Choroid plexus epithelial cell (primary cell): ENCODE results near the gene KRTAP10-11.

Experiments
- DNase-seq: peaks from one replicate; pipeline ENCODE4 v3.0.0-alpha.2; 2010; ENCODE audit warnings: low read depth
- H3K4me3 ChIP-seq: 2 replicates; pipeline ENCODE4 v1.5.1; 2011; ENCODE audit warnings: low read depth, mild to moderate bottlenecking, control low read depth, low read length, moderate library complexity
- TF ChIP-seq, protein P1 (sequence below): conservative IDR thresholded peaks from 2 replicates; pipeline ENCODE4 v1.5.1; 2011; ENCODE audit warnings: low read depth, mild to moderate bottlenecking, control low read depth, inconsistent platforms, low read length, moderate library complexity

The KRTAP10-11 gene

DNA sequence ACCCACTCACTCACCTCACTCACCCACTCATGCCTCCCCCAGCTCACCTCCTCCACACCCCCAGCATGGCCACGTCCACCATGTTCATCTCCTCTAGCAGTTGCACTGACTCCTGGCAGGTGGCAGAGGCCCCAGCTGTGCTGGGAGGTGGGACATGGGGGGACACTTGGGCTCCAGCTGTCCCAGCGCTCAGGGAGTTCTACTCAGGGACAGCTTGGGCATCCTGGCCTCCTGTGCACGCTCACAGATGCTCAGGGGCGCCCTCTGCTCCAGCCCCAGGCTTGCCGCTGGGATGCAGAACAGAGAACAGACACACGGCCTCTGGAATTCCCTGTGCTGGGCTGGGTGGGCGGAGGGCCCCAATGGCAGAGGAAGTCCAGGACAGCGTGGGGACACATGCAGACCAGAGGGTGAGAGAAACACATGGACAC lies 29.1 kb upstream of the KRTAP10-11 start:
- H3K4me3 ChIP-seq, result no peak overlapping the region
- DNase-seq, result no peak
- TF ChIP-seq, protein P1, sequence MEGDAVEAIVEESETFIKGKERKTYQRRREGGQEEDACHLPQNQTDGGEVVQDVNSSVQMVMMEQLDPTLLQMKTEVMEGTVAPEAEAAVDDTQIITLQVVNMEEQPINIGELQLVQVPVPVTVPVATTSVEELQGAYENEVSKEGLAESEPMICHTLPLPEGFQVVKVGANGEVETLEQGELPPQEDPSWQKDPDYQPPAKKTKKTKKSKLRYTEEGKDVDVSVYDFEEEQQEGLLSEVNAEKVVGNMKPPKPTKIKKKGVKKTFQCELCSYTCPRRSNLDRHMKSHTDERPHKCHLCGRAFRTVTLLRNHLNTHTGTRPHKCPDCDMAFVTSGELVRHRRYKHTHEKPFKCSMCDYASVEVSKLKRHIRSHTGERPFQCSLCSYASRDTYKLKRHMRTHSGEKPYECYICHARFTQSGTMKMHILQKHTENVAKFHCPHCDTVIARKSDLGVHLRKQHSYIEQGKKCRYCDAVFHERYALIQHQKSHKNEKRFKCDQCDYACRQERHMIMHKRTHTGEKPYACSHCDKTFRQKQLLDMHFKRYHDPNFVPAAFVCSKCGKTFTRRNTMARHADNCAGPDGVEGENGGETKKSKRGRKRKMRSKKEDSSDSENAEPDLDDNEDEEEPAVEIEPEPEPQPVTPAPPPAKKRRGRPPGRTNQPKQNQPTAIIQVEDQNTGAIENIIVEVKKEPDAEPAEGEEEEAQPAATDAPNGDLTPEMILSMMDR, result no peak

DNA sequence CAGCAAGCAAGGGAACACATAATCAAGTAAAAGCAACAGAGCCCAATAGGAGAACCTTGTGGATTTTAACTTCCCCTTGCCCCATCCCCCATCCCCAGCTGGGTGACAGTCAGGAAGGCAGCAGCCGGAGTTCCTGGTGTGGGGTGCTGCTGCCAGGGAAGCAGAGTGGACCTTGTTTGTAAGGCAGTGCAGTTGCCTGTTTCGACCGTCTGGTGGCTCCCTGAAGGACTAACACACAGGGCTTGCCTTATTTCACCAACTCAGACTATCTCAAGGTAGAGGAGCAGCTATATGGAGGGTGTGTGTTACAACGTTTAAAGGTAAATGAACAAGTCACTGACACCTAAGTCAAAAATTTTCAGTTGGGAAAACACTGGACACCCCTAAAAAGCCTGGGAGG lies 27.7 kb upstream of the KRTAP10-11 start:
- DNase-seq, result peak; percentile 28
- TF ChIP-seq, protein P1, result peak; percentile 42
- H3K4me3 ChIP-seq, result no peak overlapping the region

DNA sequence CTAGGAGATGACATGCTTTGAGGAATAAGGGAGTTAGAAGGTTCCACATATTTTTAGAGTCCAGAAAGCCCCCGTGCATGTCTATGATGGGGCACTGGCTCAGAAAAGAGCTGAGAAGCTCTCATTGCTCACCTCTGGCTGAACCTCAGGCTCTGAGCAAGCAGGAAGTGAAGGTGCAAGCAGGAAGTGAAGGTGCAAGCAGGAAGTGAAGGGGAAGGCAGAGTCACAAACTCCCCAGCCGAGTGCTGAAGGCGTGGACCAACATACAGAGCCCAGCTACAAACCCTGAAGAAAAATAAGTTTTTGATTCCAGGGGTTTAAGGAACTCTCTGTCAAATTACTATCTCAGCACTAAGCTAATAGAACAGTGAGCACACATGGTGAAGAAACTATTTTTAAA lies 27.3 kb upstream of the KRTAP10-11 start:
- no peak for DNase-seq
- no peak overlapping the region for H3K4me3 ChIP-seq
- TF ChIP-seq, protein P1, result no peak

DNA sequence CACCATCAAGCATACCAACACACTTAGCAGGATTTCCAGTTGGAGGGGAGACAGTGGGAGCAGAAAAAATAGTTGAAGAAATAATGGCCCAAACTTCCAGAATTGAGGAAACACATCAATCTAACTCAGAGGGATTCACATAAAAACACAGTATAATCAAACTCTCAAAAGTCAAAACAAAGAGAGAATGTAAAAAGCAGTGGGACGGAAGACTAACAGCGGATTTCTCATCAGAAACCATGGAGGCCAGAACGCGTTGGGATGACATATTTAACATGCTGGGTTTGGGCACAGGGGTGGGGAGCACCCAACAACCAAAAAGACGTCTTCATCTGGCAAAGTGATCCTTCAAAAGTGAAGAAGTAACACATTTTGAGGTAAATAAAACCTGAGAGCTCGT lies 26.3 kb upstream of the KRTAP10-11 start:
- DNase-seq, result no peak
- TF ChIP-seq, protein P1, result no peak
- H3K4me3 ChIP-seq, result no peak overlapping the region

DNA sequence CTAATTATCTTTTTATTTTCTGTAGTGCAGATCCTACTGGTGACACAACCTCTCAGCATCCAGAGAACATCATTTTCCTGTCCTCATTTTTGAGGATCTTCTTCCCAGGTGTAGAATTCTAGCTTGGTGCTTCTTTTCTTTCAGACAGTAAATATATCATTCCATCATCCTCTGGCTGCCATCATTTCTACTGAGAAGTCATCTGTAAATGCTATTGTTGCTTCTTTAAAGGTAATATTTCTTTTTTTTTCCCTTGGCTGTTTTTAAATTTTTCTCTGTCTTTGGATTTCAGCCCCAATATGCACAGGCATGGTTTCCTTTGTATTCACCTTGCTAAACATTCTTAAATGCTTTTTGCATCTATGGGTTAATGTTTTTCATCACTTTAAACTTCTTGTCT lies 22.6 kb upstream of the KRTAP10-11 start:
- no peak overlapping the region for H3K4me3 ChIP-seq
- DNase-seq, result no peak
- TF ChIP-seq, protein P1, result no peak

DNA sequence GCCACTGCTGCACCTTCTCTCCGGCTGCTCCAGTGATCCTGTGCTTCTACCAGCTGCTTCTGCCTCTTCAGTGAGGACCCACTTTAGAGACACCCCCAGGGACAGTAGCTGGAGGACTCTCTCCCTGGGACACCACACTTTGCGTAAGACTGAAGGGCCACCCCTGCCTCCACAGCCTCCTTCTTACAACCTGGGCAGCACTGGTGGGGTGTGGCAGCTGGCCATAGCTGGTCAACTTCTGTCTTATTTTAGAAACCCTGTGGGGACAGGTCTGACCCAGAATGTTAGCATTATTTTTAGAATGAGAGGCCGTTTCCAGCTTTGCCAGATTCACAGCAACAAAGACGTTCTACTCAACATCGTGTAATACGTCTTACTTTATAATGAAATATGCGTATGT lies 20.5 kb upstream of the KRTAP10-11 start:
- TF ChIP-seq, protein P1, result no peak
- no peak for DNase-seq
- H3K4me3 ChIP-seq, result no peak overlapping the region

DNA sequence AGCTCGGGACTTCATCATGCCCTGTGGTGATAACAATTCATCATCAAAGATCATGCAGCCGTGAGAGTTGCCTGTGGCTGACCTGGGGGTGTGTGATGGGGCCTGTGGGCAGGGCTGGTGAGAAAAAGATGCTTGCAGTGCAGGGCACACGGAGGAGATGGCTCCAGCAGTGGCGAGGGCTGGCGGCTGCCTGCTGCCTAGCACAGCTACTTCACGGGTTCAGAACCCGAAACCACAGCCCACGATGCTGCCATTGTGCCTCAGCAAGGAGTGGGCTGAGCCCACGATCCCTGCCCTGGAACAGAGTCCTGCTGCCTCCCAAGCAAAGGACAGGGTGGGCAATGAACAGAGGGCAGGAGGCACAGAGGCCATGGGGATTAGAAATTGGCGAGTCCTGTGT lies 20.0 kb upstream of the KRTAP10-11 start:
- TF ChIP-seq, protein P1, result no peak
- H3K4me3 ChIP-seq, result no peak overlapping the region
- DNase-seq, result no peak
